HG03457 (cell line): ENCODE measurements around the gene TDRD10.

Experiments
- ATAC-seq: cut with Tn5 transposase; IDR thresholded peaks from one replicate; pipeline ENCODE4 v1.9.1; 2021; ENCODE audit warnings: moderate number of reproducible peaks; ENCODE audit not compliant: unreplicated experiment

TDRD10 gene

GRCh38 chr1:154551474-154551873 is 49.5 kb downstream of the TDRD10 start:
- no peak for ATAC-seq

GRCh38 chr1:154552036-154552435 is 50.0 kb downstream of the TDRD10 start:
- no peak for ATAC-seq

- ATAC-seq = no peak
Observed at GRCh38 chr1:154553056-154554030, 51.3 kb downstream of the TDRD10 start.

- ATAC-seq = no peak
Observed at GRCh38 chr1:154556422-154556821, 54.4 kb downstream of the TDRD10 start.

GRCh38 chr1:154557248-154557938 is 55.4 kb downstream of the TDRD10 start:
- no peak for ATAC-seq

- ATAC-seq = no peak
Observed at GRCh38 chr1:154557939-154558719, 56.1 kb downstream of the TDRD10 start, which contains the start of gene UBE2Q1. Gene UBE2Q1 (minus strand): TSS chr1:154558662. CDS start chr1:154558553, 109 bp downstream.

- peak; percentile 85 for ATAC-seq
Observed at GRCh38 chr1:154558720-154559465, 56.9 kb downstream of the TDRD10 start.

GRCh38 chr1:154559466-154560044 is 57.5 kb downstream of the TDRD10 start:
- ATAC-seq = peak; percentile 37

GRCh38 chr1:154565876-154566275 is 63.9 kb downstream of the TDRD10 start:
- ATAC-seq = no peak

GRCh38 chr1:154567386-154568156 is 65.6 kb downstream of the TDRD10 start, which contains the start of gene CHRNB2:
Gene CHRNB2 (plus strand): TSS chr1:154567778. CDS start chr1:154568045, 267 bp downstream.
- ATAC-seq = no peak

- no peak for ATAC-seq
Observed at GRCh38 chr1:154568157-154568815, 66.3 kb downstream of the TDRD10 start.

- no peak for ATAC-seq
Observed at GRCh38 chr1:154571244-154571963, 69.4 kb downstream of the TDRD10 start.

- ATAC-seq = no peak
Observed at GRCh38 chr1:154571964-154572288, 69.9 kb downstream of the TDRD10 start.

GRCh38 chr1:154572468-154573167 is 70.6 kb downstream of the TDRD10 start:
- ATAC-seq = no peak

- ATAC-seq = no peak
Observed at GRCh38 chr1:154573168-154573510, 71.1 kb downstream of the TDRD10 start.

GRCh38 chr1:154574716-154575115 is 72.7 kb downstream of the TDRD10 start:
- ATAC-seq = no peak

GRCh38 chr1:154575147-154575927 is 73.3 kb downstream of the TDRD10 start:
- ATAC-seq = no peak
